H9 (cell line): ENCODE data around the gene NIPSNAP2. TPM values are rescaled to one million over a fixed set of nuclear protein-coding genes. Genes with fewer than 3 reads are reported as not detected.
"Not testable (repeated sequence)": the region's sequence is repeated elsewhere in the genome, so short reads cannot be mapped to it uniquely, and the experiment has no call there.

ENCODE experiments used
- DNase-seq: peaks from one replicate; pipeline ENCODE4 v3.0.0-alpha.2; 2017
- H2AFZ ChIP-seq: one replicate; pipeline ENCODE4 v1.6.1; 2013; ENCODE audit warnings: mild to moderate bottlenecking, low read length, control low read depth, moderate library complexity
- H2AK5ac ChIP-seq: 2 replicates; pipeline ENCODE4 v1.6.1; 2013; ENCODE audit warnings: low read length, control low read depth, mixed read lengths; ENCODE audit not compliant: insufficient read length
- H2BK120ac ChIP-seq: one replicate; pipeline ENCODE4 v1.6.1; 2013; ENCODE audit warnings: low read depth, mild to moderate bottlenecking, low read length, control low read depth, inconsistent platforms; ENCODE audit not compliant: poor library complexity, severe bottlenecking
- H2BK12ac ChIP-seq: 2 replicates; pipeline ENCODE4 v1.6.1; 2013; ENCODE audit warnings: low read length, control low read depth, mixed read lengths, low read depth; ENCODE audit not compliant: insufficient read length
- H2BK15ac ChIP-seq: 2 replicates; pipeline ENCODE4 v1.6.1; 2013; ENCODE audit warnings: low read depth, low read length, control low read depth
- H2BK20ac ChIP-seq: one replicate; pipeline ENCODE4 v1.6.1; 2013; ENCODE audit warnings: low read depth, mild to moderate bottlenecking, low read length, control low read depth, inconsistent platforms; ENCODE audit not compliant: poor library complexity, severe bottlenecking
- H2BK5ac ChIP-seq: 2 replicates; pipeline ENCODE4 v1.6.1; 2013; ENCODE audit warnings: low read length, control low read depth, mixed read lengths; ENCODE audit not compliant: insufficient read length
- H3K14ac ChIP-seq: 2 replicates; pipeline ENCODE4 v1.6.1; 2013; ENCODE audit warnings: low read length, control low read depth; ENCODE audit not compliant: insufficient read depth
- H3K18ac ChIP-seq: 2 replicates; pipeline ENCODE4 v1.6.1; 2013; ENCODE audit warnings: low read depth, mild to moderate bottlenecking, mixed read lengths, low read length, control low read depth; ENCODE audit not compliant: insufficient read length
- H3K23ac ChIP-seq: 2 replicates; pipeline ENCODE4 v1.6.1; 2013; ENCODE audit warnings: low read length, control low read depth, mixed read lengths, low read depth; ENCODE audit not compliant: insufficient read length
- H3K23me2 ChIP-seq: 2 replicates; pipeline ENCODE4 v1.6.1; 2013; ENCODE audit warnings: low read depth, mild to moderate bottlenecking, mixed read lengths, low read length, control low read depth; ENCODE audit not compliant: insufficient read length, poor library complexity, severe bottlenecking
- H3K27ac ChIP-seq: 2 replicates; pipeline ENCODE4 v1.5.1; 2013; ENCODE audit warnings: low read length, control low read depth, mixed read lengths, low read depth; ENCODE audit not compliant: insufficient read length
- H3K27me3 ChIP-seq: 2 replicates; pipeline ENCODE4 v1.6.1; 2013; ENCODE audit warnings: low read length, control low read depth, inconsistent platforms; ENCODE audit not compliant: insufficient read depth
- H3K4ac ChIP-seq: 2 replicates; pipeline ENCODE4 v1.6.1; 2013; ENCODE audit warnings: low read depth, mild to moderate bottlenecking, control low read depth, inconsistent platforms, low read length, moderate library complexity
- H3K4me1 ChIP-seq: 2 replicates; pipeline ENCODE4 v1.6.1; 2013; ENCODE audit warnings: low read length, control low read depth, inconsistent platforms; ENCODE audit not compliant: insufficient read depth
- H3K4me2 ChIP-seq: 2 replicates; pipeline ENCODE4 v1.6.1; 2013; ENCODE audit warnings: low read length, control low read depth, mixed read lengths; ENCODE audit not compliant: insufficient read length, insufficient read depth
- H3K56ac ChIP-seq: 2 replicates; pipeline ENCODE4 v1.6.1; 2013; ENCODE audit warnings: low read depth, mild to moderate bottlenecking, mixed read lengths, low read length, control low read depth; ENCODE audit not compliant: insufficient read length
- H3K79me1 ChIP-seq: 2 replicates; pipeline ENCODE4 v1.6.1; 2013; ENCODE audit warnings: low read depth, mild to moderate bottlenecking, moderate library complexity, low read length, control low read depth, inconsistent platforms; ENCODE audit not compliant: insufficient read depth, poor library complexity, severe bottlenecking
- H3K79me2 ChIP-seq: 2 replicates; pipeline ENCODE4 v1.6.1; 2013; ENCODE audit warnings: low read length, control low read depth, inconsistent platforms; ENCODE audit not compliant: insufficient read depth
- H3K9ac ChIP-seq: 2 replicates; pipeline ENCODE4 v1.6.1; 2013; ENCODE audit warnings: low read length, control low read depth, mixed read lengths; ENCODE audit not compliant: insufficient read length; ENCODE audit errors: extremely low read depth
- H3K9me3 ChIP-seq: one replicate; pipeline ENCODE4 v1.6.1; 2013; ENCODE audit warnings: low read depth, low read length, inconsistent platforms; ENCODE audit not compliant: control insufficient read depth
- H3T11ph ChIP-seq: one replicate; pipeline ENCODE4 v1.6.1; 2013; ENCODE audit warnings: mild to moderate bottlenecking, low read length, control low read depth, inconsistent platforms
- H4K20me1 ChIP-seq: one replicate; pipeline ENCODE4 v1.6.1; 2013; ENCODE audit not compliant: control insufficient read depth, insufficient read length, insufficient read depth
- H4K5ac ChIP-seq: 2 replicates; pipeline ENCODE4 v1.6.1; 2013; ENCODE audit warnings: low read depth, mild to moderate bottlenecking, mixed read lengths, low read length, control low read depth; ENCODE audit not compliant: insufficient read length
- H4K8ac ChIP-seq: replicated peaks from 2 replicates; pipeline ENCODE4 v1.6.1; 2013; ENCODE audit warnings: low read length, control low read depth, mixed read lengths, low read depth; ENCODE audit not compliant: insufficient read length
- H4K91ac ChIP-seq: 2 replicates; pipeline ENCODE4 v1.6.1; 2013; ENCODE audit warnings: low read depth, mild to moderate bottlenecking, moderate library complexity, mixed read lengths, low read length, control low read depth; ENCODE audit not compliant: insufficient read length
- H3K27ac Mint-ChIP-seq, 3 experiments: 2 replicates in 2 of 3; 3 replicates in 1 of 3; pipeline ENCODE4 v1.8.0; 2020 to 2021; ENCODE audit warnings: mixed read lengths in 3 of 3, mild to moderate bottlenecking in 1 of 3, moderate library complexity in 1 of 3
- H3K27me3 Mint-ChIP-seq: 2 replicates; pipeline ENCODE4 v1.8.0; 2021; ENCODE audit warnings: low read depth, mild to moderate bottlenecking, moderate library complexity, mixed read lengths
- H3K36me3 Mint-ChIP-seq, 3 experiments: 2 replicates in 2 of 3; 3 replicates in 1 of 3; pipeline ENCODE4 v1.8.0; 2020 to 2021; ENCODE audit warnings: low read depth in 3 of 3, mixed read lengths in 3 of 3; ENCODE audit not compliant: insufficient read depth in 1 of 3
- H3K4me1 Mint-ChIP-seq, 2 experiments: 2 replicates each; pipeline ENCODE4 v1.8.0; 2020; ENCODE audit warnings: mixed read lengths in 2 of 2
- H3K4me3 Mint-ChIP-seq, 2 experiments: 2 replicates in 1 of 2; 3 replicates in 1 of 2; pipeline ENCODE4 v1.8.0; 2020 to 2021; ENCODE audit warnings: mild to moderate bottlenecking in 2 of 2, mixed read lengths in 2 of 2, moderate library complexity in 1 of 2
- H3K9me3 Mint-ChIP-seq, 2 experiments: 2 replicates in 1 of 2; 3 replicates in 1 of 2; pipeline ENCODE4 v1.8.0; 2020; ENCODE audit warnings: mild to moderate bottlenecking in 2 of 2, mixed read lengths in 2 of 2, moderate library complexity in 1 of 2
- WGBS: extraction: QIAGEN DNeasy Blood & Tissue Kit; methylation state at CpG from one replicate; pipeline ENCODE4 v1.1.7; 2013; ENCODE audit warnings: missing lambda C conversion rate, low lambda C conversion rate, mixed read lengths; ENCODE audit not compliant: insufficient read length; ENCODE audit errors: extremely low coverage; 5-methylcytosine and 5-hydroxymethylcytosine counted together
- total RNA-seq: library from RNA; stranded (reverse); gene quantifications from 2 replicates; pipeline ENCODE4 v1.2.1, GENCODE V29; 2021
- TF ChIP-seq, protein P1 (sequence below): fragments of 200-600 bp; sonication (generic); conservative IDR thresholded peaks from 3 replicates; pipeline ENCODE4 v1.8.0; 2021; ENCODE audit warnings: antibody characterized with exemption, mild to moderate bottlenecking

NIPSNAP2 gene
- total RNA-seq, 1 experiment from 2014 or later, result 40.7 TPM

DNA sequence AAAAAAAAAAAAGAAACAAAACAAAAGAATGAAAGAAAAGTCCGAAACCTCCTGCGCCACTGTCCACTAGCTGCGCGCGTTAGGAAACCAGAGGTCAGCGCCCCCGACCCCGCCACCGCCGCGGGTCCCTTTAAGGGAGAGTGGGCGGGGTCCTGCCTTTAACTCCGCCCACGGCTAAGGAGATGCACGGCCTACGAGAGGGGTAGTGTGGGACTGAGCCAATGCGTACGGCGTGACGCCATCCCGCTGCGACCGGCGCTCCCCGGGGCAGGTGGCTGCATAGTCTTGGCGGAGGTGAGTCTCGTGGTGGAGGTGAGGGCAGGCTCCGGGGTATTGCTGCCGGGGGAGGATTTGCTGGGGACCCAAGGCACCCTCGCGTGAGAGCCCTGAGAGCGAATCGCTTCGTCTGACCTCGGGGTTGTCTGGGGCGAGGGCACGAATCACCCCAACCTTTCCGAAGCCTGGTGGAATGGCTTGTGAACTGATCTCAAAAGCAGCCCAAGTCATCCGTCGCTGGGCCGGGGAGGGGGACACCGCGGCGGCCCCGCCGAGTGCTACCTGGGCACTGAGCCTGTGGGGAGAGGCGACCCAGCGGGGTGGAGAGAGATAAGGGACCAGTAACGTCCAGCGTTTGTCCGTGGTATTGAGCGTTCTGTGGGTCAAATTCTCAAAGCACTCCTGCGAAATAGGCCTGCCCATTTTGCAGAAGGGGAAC lies 12.6 kb upstream of the NIPSNAP2 start, which contains the start of gene MRPS17:
Gene MRPS17, plus strand, starts transcription at position 241 of the 715 bp plus-strand sequence. CDS start 1,319 bp downstream, outside the sequence.
- H2AFZ ChIP-seq, result no peak within 1 kb of the TSS
- no peaks in the 10 kb centered on the region for H3K9me3 ChIP-seq
- no peak within 1 kb of the TSS for H4K8ac ChIP-seq
- TF ChIP-seq, protein P1, sequence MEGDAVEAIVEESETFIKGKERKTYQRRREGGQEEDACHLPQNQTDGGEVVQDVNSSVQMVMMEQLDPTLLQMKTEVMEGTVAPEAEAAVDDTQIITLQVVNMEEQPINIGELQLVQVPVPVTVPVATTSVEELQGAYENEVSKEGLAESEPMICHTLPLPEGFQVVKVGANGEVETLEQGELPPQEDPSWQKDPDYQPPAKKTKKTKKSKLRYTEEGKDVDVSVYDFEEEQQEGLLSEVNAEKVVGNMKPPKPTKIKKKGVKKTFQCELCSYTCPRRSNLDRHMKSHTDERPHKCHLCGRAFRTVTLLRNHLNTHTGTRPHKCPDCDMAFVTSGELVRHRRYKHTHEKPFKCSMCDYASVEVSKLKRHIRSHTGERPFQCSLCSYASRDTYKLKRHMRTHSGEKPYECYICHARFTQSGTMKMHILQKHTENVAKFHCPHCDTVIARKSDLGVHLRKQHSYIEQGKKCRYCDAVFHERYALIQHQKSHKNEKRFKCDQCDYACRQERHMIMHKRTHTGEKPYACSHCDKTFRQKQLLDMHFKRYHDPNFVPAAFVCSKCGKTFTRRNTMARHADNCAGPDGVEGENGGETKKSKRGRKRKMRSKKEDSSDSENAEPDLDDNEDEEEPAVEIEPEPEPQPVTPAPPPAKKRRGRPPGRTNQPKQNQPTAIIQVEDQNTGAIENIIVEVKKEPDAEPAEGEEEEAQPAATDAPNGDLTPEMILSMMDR, result no peak
- no peak within 1 kb of the TSS for H3T11ph ChIP-seq
- no peak within 1 kb of the TSS for H2BK15ac ChIP-seq
- Mint-ChIP-seq H3K4me1 (peaks cover 3 to 9% of the 10 kb centered on the region in 2 experiments; a peak in 3 of 4 replicates), H3K9me3 (peaks cover 3 to 4% of the 10 kb centered on the region in 2 experiments; a peak in 3 of 5 replicates), H3K36me3 (peaks cover 19 to 37% (median 22%) of the 10 kb centered on the region in 3 experiments; a peak in 6 of 7 replicates), H3K4me3 (peak within 1 kb of the TSS; percentile 96 to 99), H3K27ac (peak within 1 kb of the TSS; percentile 91 to 99 (median 95)), H3K27me3 (no peaks in the 10 kb centered on the region; the same call in 1 of the 2 replicates)
- peak; percentile 95 for DNase-seq
- H3K27ac ChIP-seq, result no peak within 1 kb of the TSS
- no peak within 1 kb of the TSS for H2BK20ac ChIP-seq
- peak within 1 kb of the TSS; percentile 87; the same call in 1 of the 2 replicates for H3K14ac ChIP-seq
- H2BK120ac ChIP-seq, result no peak within 1 kb of the TSS
- H2BK12ac ChIP-seq, result no peak within 1 kb of the TSS
- H3K9ac ChIP-seq, result peak within 1 kb of the TSS; percentile 80
- H3K4ac ChIP-seq, result peak within 1 kb of the TSS; percentile 40; the same call in 1 of the 2 replicates
- peak within 1 kb of the TSS; percentile 49 for H3K18ac ChIP-seq
- no peaks in the 10 kb centered on the region for H3K79me1 ChIP-seq
- no peak within 1 kb of the TSS for H3K23ac ChIP-seq
- no peak within 1 kb of the TSS for H3K56ac ChIP-seq
- no CpG with 5 or more reads among the region's 53 CpGs for WGBS
- H3K23me2 ChIP-seq, result no peaks in the 10 kb centered on the region
- no peak within 1 kb of the TSS for H4K91ac ChIP-seq
- no peak within 1 kb of the TSS for H2AK5ac ChIP-seq
- no peak within 1 kb of the TSS for H4K5ac ChIP-seq
- no peaks in the 10 kb centered on the region for H3K27me3 ChIP-seq
- H2BK5ac ChIP-seq, result no peak within 1 kb of the TSS
- H3K79me2 ChIP-seq, result peaks cover 3% of the 10 kb centered on the region; the same call in 1 of the 2 replicates
- no peaks in the 10 kb centered on the region for H4K20me1 ChIP-seq
- peak within 1 kb of the TSS; percentile 71 for H3K4me2 ChIP-seq
- H3K4me1 ChIP-seq, result no peaks in the 10 kb centered on the region

DNA sequence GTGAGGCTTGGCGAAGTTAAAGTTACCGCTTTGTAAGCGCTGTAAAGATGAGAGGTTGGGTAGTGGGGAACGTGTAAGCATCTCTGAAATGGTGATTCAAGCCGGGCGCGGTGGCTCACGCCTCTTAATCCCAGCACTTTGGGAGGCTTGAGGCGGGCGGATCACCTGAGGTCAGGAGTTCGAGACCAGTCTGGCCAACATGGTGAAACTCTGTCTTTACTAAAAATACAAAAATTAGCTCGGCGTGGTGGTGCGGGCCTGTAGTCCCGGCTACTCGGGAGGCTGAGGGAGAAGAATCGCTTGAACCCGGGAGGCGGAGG lies 12.1 kb upstream of the NIPSNAP2 start:
- H3K56ac ChIP-seq, H2BK120ac ChIP-seq, H2BK5ac ChIP-seq, H3K23ac ChIP-seq, H4K8ac ChIP-seq, H3K79me1 ChIP-seq, H4K5ac ChIP-seq, H3K9me3 ChIP-seq, H3K4me1 Mint-ChIP-seq, H3K9me3 Mint-ChIP-seq, H2BK15ac ChIP-seq, H4K20me1 ChIP-seq, H2AK5ac ChIP-seq, H2AFZ ChIP-seq, H4K91ac ChIP-seq, H2BK12ac ChIP-seq, H3K27ac ChIP-seq, DNase-seq, H3K23me2 ChIP-seq, H3T11ph ChIP-seq, H2BK20ac ChIP-seq, H3K79me2 ChIP-seq, H3K27me3 Mint-ChIP-seq, H3K4me1 ChIP-seq, H3K27me3 ChIP-seq: not testable (repeated sequence)
- Histone ChIP-seq H3K14ac (peak overlapping the region; percentile 87; the same call in 1 of the 2 replicates), H3K9ac (peak overlapping the region; percentile 80), H3K18ac (peak overlapping the region; percentile 49), H3K4me2 (peak overlapping the region; percentile 71), H3K4ac (0 out of 2 replicates have a peak overlapping the region, but pooled peaks have one; percentile 40)
- peaks cover 20 to 37% (median 22%) of the 10 kb centered on the region in 3 experiments; a peak in 6 of 7 replicates for H3K36me3 Mint-ChIP-seq
- no CpG with 5 or more reads among the region's 19 CpGs for WGBS
- H3K4me3 Mint-ChIP-seq, result peak overlapping the region; percentile 96 to 99
- peak overlapping the region; percentile 91 to 99 (median 95); a peak in 6 of 7 replicates for H3K27ac Mint-ChIP-seq
